Osteocyte (in vitro differentiated cells): ENCODE results near the gene HNF4A. TPM values are rescaled to one million over a fixed set of nuclear protein-coding genes. Genes with fewer than 3 reads are reported as not detected.

Source experiments
- DNase-seq: peaks from one replicate; pipeline ENCODE4 v3.0.0; 2021; ENCODE audit warnings: mixed read lengths; ENCODE audit not compliant: unreplicated experiment; ENCODE audit errors: extremely low spot score
- H3K27ac Mint-ChIP-seq: one replicate; pipeline ENCODE4 v1.8.0; 2021; ENCODE audit warnings: mild to moderate bottlenecking, mixed read lengths; ENCODE audit not compliant: unreplicated experiment
- H3K27me3 Mint-ChIP-seq: one replicate; pipeline ENCODE4 v1.8.0; 2021; ENCODE audit warnings: mixed read lengths; ENCODE audit not compliant: unreplicated experiment
- H3K36me3 Mint-ChIP-seq: one replicate; pipeline ENCODE4 v1.8.0; 2021; ENCODE audit warnings: mixed read lengths; ENCODE audit not compliant: unreplicated experiment
- H3K4me1 Mint-ChIP-seq: one replicate; pipeline ENCODE4 v1.8.0; 2021; ENCODE audit warnings: mixed read lengths; ENCODE audit not compliant: unreplicated experiment
- H3K4me3 Mint-ChIP-seq: one replicate; pipeline ENCODE4 v1.8.0; 2021; ENCODE audit warnings: mild to moderate bottlenecking, moderate library complexity, mixed read lengths; ENCODE audit not compliant: unreplicated experiment
- H3K9me3 Mint-ChIP-seq: one replicate; pipeline ENCODE4 v1.8.0; 2021; ENCODE audit warnings: mixed read lengths; ENCODE audit not compliant: unreplicated experiment
- total RNA-seq: library from RNA; stranded (reverse); gene quantifications from 2 replicates; pipeline ENCODE4 v1.2.1, GENCODE V29; 2021
- TF ChIP-seq, protein P1 (sequence below): fragments of 200-600 bp; sonication (generic); IDR thresholded peaks from 2 replicates; pipeline ENCODE4 v1.5.0; 2021; ENCODE audit warnings: antibody characterized with exemption, mild to moderate bottlenecking, moderate library complexity

HNF4A gene
- total RNA-seq, 1 donor from 2014 or later = not detected

GRCh38 chr20:44419131-44419844, 63.8 kb downstream of the HNF4A start:
- Mint-ChIP-seq H3K36me3 (no peaks in the 10 kb centered on the region), H3K27me3 (peaks cover 36% of the 10 kb centered on the region), H3K4me1 (no peaks in the 10 kb centered on the region), H3K4me3 (no peak overlapping the region), H3K9me3 (no peaks in the 10 kb centered on the region), H3K27ac (no peak overlapping the region)
- TF ChIP-seq, protein P1, sequence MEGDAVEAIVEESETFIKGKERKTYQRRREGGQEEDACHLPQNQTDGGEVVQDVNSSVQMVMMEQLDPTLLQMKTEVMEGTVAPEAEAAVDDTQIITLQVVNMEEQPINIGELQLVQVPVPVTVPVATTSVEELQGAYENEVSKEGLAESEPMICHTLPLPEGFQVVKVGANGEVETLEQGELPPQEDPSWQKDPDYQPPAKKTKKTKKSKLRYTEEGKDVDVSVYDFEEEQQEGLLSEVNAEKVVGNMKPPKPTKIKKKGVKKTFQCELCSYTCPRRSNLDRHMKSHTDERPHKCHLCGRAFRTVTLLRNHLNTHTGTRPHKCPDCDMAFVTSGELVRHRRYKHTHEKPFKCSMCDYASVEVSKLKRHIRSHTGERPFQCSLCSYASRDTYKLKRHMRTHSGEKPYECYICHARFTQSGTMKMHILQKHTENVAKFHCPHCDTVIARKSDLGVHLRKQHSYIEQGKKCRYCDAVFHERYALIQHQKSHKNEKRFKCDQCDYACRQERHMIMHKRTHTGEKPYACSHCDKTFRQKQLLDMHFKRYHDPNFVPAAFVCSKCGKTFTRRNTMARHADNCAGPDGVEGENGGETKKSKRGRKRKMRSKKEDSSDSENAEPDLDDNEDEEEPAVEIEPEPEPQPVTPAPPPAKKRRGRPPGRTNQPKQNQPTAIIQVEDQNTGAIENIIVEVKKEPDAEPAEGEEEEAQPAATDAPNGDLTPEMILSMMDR = no peak
- DNase-seq = no peak

DNA sequence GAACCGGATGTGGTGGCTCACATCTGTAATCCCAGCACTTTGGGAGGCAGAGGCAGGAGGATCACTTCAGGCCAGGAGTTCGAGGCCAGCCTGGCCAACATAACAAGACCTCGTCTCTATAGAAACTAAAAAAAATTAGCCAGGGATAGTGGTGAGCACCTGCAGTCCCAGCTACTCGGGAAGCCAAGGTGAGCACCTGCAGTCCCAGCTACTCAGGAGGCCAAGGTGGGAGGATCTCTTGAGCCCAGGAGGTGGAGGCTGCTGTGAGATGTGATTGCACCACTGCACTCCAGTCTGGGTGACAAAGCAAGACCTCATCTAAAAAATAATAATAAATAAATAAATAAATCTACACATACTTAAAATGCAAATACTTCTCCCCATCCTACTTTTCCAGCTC, 65.0 kb downstream of the HNF4A start:
- Mint-ChIP-seq H3K4me3 (no peak overlapping the region), H3K36me3 (no peaks in the 10 kb centered on the region), H3K27ac (no peak overlapping the region), H3K4me1 (no peaks in the 10 kb centered on the region), H3K27me3 (peaks cover 29% of the 10 kb centered on the region), H3K9me3 (no peaks in the 10 kb centered on the region)
- TF ChIP-seq, protein P1 = no peak
- DNase-seq = no peak

GRCh38 chr20:44422083-44422482, 66.6 kb downstream of the HNF4A start:
- Mint-ChIP-seq H3K27me3 (peaks cover 15% of the 10 kb centered on the region), H3K4me3 (no peak overlapping the region), H3K4me1 (no peaks in the 10 kb centered on the region), H3K9me3 (no peaks in the 10 kb centered on the region), H3K27ac (no peak overlapping the region), H3K36me3 (no peaks in the 10 kb centered on the region)
- no peak for DNase-seq
- TF ChIP-seq, protein P1 = no peak

DNA sequence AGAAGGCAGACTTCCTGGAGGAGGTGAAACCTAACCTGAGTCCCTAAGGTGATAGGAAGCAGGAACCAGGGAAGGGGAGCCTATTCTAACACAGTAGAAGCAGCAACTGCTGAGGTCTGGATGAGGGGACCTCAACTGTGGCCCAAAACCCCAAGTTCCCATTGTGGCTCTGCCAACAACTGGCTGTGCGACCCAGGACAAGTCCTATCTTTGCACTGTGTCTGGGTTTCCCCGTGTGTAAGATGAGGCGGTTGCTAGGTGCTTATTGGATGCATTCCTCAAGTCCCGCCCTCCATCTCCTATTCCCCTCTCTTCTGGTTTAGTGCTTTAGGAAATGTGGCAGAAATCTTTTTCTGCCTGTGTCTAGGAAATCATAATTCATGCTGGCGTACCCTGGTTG, 68.0 kb downstream of the HNF4A start:
- H3K36me3 Mint-ChIP-seq = no peaks in the 10 kb centered on the region
- no peaks in the 10 kb centered on the region for H3K4me1 Mint-ChIP-seq
- TF ChIP-seq, protein P1 = no peak
- no peaks in the 10 kb centered on the region for H3K9me3 Mint-ChIP-seq
- H3K27me3 Mint-ChIP-seq = peaks cover 13% of the 10 kb centered on the region
- no peak overlapping the region for H3K4me3 Mint-ChIP-seq
- no peak for DNase-seq
- H3K27ac Mint-ChIP-seq = no peak overlapping the region

DNA sequence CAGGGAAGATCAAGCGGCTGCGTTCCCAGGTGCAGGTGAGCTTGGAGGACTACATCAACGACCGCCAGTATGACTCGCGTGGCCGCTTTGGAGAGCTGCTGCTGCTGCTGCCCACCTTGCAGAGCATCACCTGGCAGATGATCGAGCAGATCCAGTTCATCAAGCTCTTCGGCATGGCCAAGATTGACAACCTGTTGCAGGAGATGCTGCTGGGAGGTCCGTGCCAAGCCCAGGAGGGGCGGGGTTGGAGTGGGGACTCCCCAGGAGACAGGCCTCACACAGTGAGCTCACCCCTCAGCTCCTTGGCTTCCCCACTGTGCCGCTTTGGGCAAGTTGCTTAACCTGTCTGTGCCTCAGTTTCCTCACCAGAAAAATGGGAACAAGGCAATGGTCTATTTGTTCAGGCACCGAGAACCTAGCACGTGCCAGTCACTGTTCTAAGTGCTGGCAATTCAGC, 68.6 kb downstream of the HNF4A start:
- no peak overlapping the region for H3K4me3 Mint-ChIP-seq
- H3K4me1 Mint-ChIP-seq = no peaks in the 10 kb centered on the region
- no peak for DNase-seq
- TF ChIP-seq, protein P1 = no peak
- H3K27ac Mint-ChIP-seq = no peak overlapping the region
- H3K36me3 Mint-ChIP-seq = no peaks in the 10 kb centered on the region
- no peaks in the 10 kb centered on the region for H3K9me3 Mint-ChIP-seq
- peaks cover 13% of the 10 kb centered on the region for H3K27me3 Mint-ChIP-seq
